ENCODE data around the gene RTL5. TPM values are rescaled to one million over a fixed set of nuclear protein-coding genes. Genes with fewer than 3 reads are reported as not detected.
"Not testable (repeated sequence)": the region's sequence is repeated elsewhere in the genome, so short reads cannot be mapped to it uniquely, and the experiment has no call there.

Gene RTL5
- 5.3 TPM for polyA plus RNA-seq (2013, experiment 1 of 2; ENCODE audit: insufficient read length)
- 5.0 TPM for polyA plus RNA-seq (2013, experiment 2 of 2; ENCODE audit: insufficient read length)

- DNase-seq, result peak; percentile 82
Measured at GRCh38 chrX:72131317-72132294, at the start of gene RTL5. RTL5 (minus strand) TSS chrX:72131915.

- DNase-seq, result no peak
Measured at GRCh38 chrX:72180539-72180938, 48.8 kb upstream of the RTL5 start.

GRCh38 chrX:72176981-72177380, 45.3 kb upstream of the RTL5 start:
- no peak for DNase-seq

- DNase-seq, result not testable (repeated sequence)
Measured at GRCh38 chrX:72176289-72176688, 44.6 kb upstream of the RTL5 start.

GRCh38 chrX:72169008-72169728, 37.5 kb upstream of the RTL5 start:
- DNase-seq, result peak; percentile 2

GRCh38 chrX:72165551-72165950, 33.8 kb upstream of the RTL5 start:
- no peak for DNase-seq

- no peak for DNase-seq
Measured at GRCh38 chrX:72159769-72160168, 28.1 kb upstream of the RTL5 start.

GRCh38 chrX:72158773-72159172, 27.1 kb upstream of the RTL5 start:
- no peak for DNase-seq

GRCh38 chrX:72146527-72146926, 14.8 kb upstream of the RTL5 start:
- DNase-seq, result no peak

GRCh38 chrX:72145181-72145580, 13.5 kb upstream of the RTL5 start:
- DNase-seq, result no peak

GRCh38 chrX:72143609-72143907, 11.8 kb upstream of the RTL5 start:
- no peak for DNase-seq

- no peak for DNase-seq
Measured at GRCh38 chrX:72142794-72143608, 11.3 kb upstream of the RTL5 start.

- peak; percentile 25 for DNase-seq
Measured at GRCh38 chrX:72142094-72142793, 10.5 kb upstream of the RTL5 start.

- DNase-seq, result no peak
Measured at GRCh38 chrX:72141372-72142004, 9.8 kb upstream of the RTL5 start.

GRCh38 chrX:72139538-72139937, 7.8 kb upstream of the RTL5 start:
- no peak for DNase-seq

GRCh38 chrX:72137846-72138495, 6.3 kb upstream of the RTL5 start:
- DNase-seq, result no peak

GRCh38 chrX:72133851-72134546, 2.3 kb upstream of the RTL5 start:
- DNase-seq, result no peak

- DNase-seq, result no peak
Measured at GRCh38 chrX:72132456-72132855, 741 bp upstream of the RTL5 start.

GRCh38 chrX:72130762-72131250, 909 bp downstream of the RTL5 start:
- no peak for DNase-seq

GRCh38 chrX:72130156-72130761, 1.5 kb downstream of the RTL5 start:
- no peak for DNase-seq

Measured in fibroblast of skin of abdomen (primary cell).